Mesothelial cell of epicardium (in vitro differentiated cells): Measurements from ENCODE around the gene UBQLN1. TPM values are rescaled to one million over a fixed set of nuclear protein-coding genes. Genes with fewer than 3 reads are reported as not detected.

Experiments
- DNase-seq, 2 experiments: peaks; one replicate each; pipeline ENCODE4 v3.0.0; 2021; ENCODE audit warnings: low spot score in 2 of 2; ENCODE audit not compliant: unreplicated experiment in 2 of 2
- H3K27ac Mint-ChIP-seq: 2 replicates; pipeline ENCODE4 v1.8.0; 2021; ENCODE audit warnings: mixed read lengths
- H3K27me3 Mint-ChIP-seq: 2 replicates; pipeline ENCODE4 v1.8.0; 2021; ENCODE audit warnings: low read depth, mixed read lengths
- H3K36me3 Mint-ChIP-seq: 2 replicates; pipeline ENCODE4 v1.8.0; 2021; ENCODE audit warnings: mixed read lengths
- H3K4me1 Mint-ChIP-seq: 2 replicates; pipeline ENCODE4 v1.8.0; 2021; ENCODE audit warnings: mixed read lengths
- H3K4me3 Mint-ChIP-seq: 2 replicates; pipeline ENCODE4 v1.8.0; 2021; ENCODE audit warnings: mild to moderate bottlenecking, moderate library complexity, mixed read lengths
- H3K9me3 Mint-ChIP-seq: 2 replicates; pipeline ENCODE4 v1.8.0; 2021; ENCODE audit warnings: mixed read lengths
- total RNA-seq: library from RNA; stranded (reverse); gene quantifications from 3 replicates; pipeline ENCODE4 v1.2.1, GENCODE V29; 2021
- TF ChIP-seq, protein P1 (sequence below): fragments of 200-600 bp; sonication (generic); IDR thresholded peaks from one replicate; pipeline ENCODE4 v1.5.0; 2021; ENCODE audit warnings: antibody characterized with exemption; ENCODE audit not compliant: unreplicated experiment

UBQLN1 gene
- total RNA-seq, 1 donor from 2014 or later: 91.5 TPM

DNA sequence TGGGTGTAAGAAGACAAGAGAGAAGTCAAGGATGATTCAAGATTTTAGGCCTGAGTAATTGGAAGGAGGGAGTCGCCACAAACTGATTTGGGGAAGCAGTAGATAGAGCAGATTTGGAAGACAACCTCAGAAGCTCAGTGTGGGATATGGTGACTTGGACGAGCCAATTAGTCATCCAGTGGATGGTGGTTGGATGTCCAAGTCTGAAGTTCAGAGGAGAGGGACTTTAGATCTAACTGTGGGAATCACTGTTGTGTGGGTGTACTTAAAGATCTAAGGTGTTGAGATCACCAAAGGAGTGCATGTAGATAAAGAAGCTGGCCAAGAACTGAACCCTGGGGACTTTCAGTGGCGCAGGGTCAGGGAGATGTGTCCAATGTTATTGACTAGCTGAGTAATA, 82.6 kb downstream of the UBQLN1 start:
- Mint-ChIP-seq H3K27me3 (peaks cover 8% of the 10 kb centered on the region), H3K36me3 (peaks cover 4% of the 10 kb centered on the region), H3K4me1 (peaks cover 17% of the 10 kb centered on the region), H3K9me3 (no peaks in the 10 kb centered on the region), H3K27ac (no peak overlapping the region), H3K4me3 (no peak overlapping the region)
- TF ChIP-seq, protein P1, sequence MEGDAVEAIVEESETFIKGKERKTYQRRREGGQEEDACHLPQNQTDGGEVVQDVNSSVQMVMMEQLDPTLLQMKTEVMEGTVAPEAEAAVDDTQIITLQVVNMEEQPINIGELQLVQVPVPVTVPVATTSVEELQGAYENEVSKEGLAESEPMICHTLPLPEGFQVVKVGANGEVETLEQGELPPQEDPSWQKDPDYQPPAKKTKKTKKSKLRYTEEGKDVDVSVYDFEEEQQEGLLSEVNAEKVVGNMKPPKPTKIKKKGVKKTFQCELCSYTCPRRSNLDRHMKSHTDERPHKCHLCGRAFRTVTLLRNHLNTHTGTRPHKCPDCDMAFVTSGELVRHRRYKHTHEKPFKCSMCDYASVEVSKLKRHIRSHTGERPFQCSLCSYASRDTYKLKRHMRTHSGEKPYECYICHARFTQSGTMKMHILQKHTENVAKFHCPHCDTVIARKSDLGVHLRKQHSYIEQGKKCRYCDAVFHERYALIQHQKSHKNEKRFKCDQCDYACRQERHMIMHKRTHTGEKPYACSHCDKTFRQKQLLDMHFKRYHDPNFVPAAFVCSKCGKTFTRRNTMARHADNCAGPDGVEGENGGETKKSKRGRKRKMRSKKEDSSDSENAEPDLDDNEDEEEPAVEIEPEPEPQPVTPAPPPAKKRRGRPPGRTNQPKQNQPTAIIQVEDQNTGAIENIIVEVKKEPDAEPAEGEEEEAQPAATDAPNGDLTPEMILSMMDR: no peak
- DNase-seq: no peak

- H3K27me3 Mint-ChIP-seq: peaks cover 16% of the 10 kb centered on the region
- H3K9me3 Mint-ChIP-seq: no peaks in the 10 kb centered on the region
- H3K36me3 Mint-ChIP-seq: no peaks in the 10 kb centered on the region
- H3K4me3 Mint-ChIP-seq: peak overlapping the region; percentile 87
- peak overlapping the region; percentile 74 for H3K27ac Mint-ChIP-seq
- TF ChIP-seq, protein P1: no peak
- H3K4me1 Mint-ChIP-seq: peaks cover 17% of the 10 kb centered on the region
- no peak for DNase-seq
These were observed 84.1 kb downstream of the UBQLN1 start for GRCh38 chr9:83623679-83624076.

GRCh38 chr9:83622939-83623678, 84.6 kb downstream of the UBQLN1 start, which contains the start of gene IDNK:
TSS of gene IDNK (plus strand) at chr9:83623143. CDS start at chr9:83623172, 29 bp downstream.
- Mint-ChIP-seq H3K27ac (peak within 1 kb of the TSS; percentile 93), H3K4me3 (peak within 1 kb of the TSS; percentile 87), H3K27me3 (peaks cover 20% of the 10 kb centered on the region), H3K4me1 (peaks cover 17% of the 10 kb centered on the region), H3K9me3 (no peaks in the 10 kb centered on the region), H3K36me3 (no peaks in the 10 kb centered on the region)
- peak; percentile 28 to 66 for DNase-seq
- TF ChIP-seq, protein P1: no peak

DNA sequence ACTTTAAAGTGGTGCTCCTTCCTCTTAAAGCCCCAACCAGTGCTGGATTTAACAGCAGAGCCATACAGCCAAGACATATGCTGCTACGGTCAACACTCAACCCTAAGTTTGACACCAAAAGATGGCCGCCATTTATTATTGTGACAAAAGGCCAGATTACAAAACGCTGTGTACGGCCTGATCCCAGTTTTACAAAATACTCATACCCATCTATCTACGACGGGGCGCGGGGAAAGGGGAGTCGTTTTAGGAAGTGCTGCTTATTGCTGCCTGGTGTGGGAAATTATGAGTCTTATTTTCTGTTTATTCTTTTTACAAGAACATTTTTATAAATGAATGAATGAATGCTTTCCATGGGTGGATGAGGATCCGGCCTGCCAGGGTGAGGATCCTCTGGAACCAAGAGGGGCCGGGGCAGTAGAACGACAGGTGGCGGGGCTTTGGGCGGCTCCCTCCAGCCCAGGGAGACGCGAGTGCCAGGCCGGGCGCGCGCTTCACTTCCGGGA, 85.3 kb downstream of the UBQLN1 start:
- TF ChIP-seq, protein P1: no peak
- Mint-ChIP-seq H3K9me3 (no peaks in the 10 kb centered on the region), H3K27ac (peak overlapping the region; percentile 93), H3K36me3 (no peaks in the 10 kb centered on the region), H3K27me3 (peaks cover 20% of the 10 kb centered on the region), H3K4me3 (peak overlapping the region; percentile 87), H3K4me1 (peaks cover 17% of the 10 kb centered on the region)
- no peak for DNase-seq

- DNase-seq: peak in 1 of 2 experiments; percentile 47
- Mint-ChIP-seq H3K27ac (no peak overlapping the region), H3K27me3 (peaks cover 20% of the 10 kb centered on the region), H3K4me1 (peaks cover 17% of the 10 kb centered on the region), H3K4me3 (peak overlapping the region; percentile 44), H3K36me3 (no peaks in the 10 kb centered on the region), H3K9me3 (no peaks in the 10 kb centered on the region)
- TF ChIP-seq, protein P1: peak; percentile 22
These were observed 86.7 kb downstream of the UBQLN1 start for GRCh38 chr9:83620841-83621636.
